HK-2 (cell line): ENCODE data around the gene KLF3.

Experiments
- DNase-seq: peaks from one replicate; pipeline ENCODE4 v3.0.0-alpha.2; 2018; ENCODE audit not compliant: unreplicated experiment

KLF3 gene

GRCh38 chr4:38656111-38656510 lies 7.9 kb upstream of the KLF3 start:
- no peak for DNase-seq

GRCh38 chr4:38659346-38659745 lies 4.7 kb upstream of the KLF3 start:
- DNase-seq: no peak

- no peak for DNase-seq
These were observed 3.2 kb upstream of the KLF3 start for GRCh38 chr4:38660838-38661237.

- DNase-seq: no peak
These were observed 2.6 kb upstream of the KLF3 start for GRCh38 chr4:38661371-38661770.

- DNase-seq: no peak
These were observed 1.4 kb upstream of the KLF3 start for GRCh38 chr4:38662522-38663089.

- no peak for DNase-seq
These were observed 754 bp upstream of the KLF3 start for GRCh38 chr4:38663090-38663800.

- peak; percentile 74 for DNase-seq
These were observed 855 bp downstream of the KLF3 start for GRCh38 chr4:38664706-38665401.

GRCh38 chr4:38665551-38666411 lies 1.8 kb downstream of the KLF3 start:
- no peak for DNase-seq

GRCh38 chr4:38666766-38667084 lies 2.7 kb downstream of the KLF3 start:
- DNase-seq: no peak

- peak; percentile 80 for DNase-seq
These were observed 3.3 kb downstream of the KLF3 start for GRCh38 chr4:38667085-38667893.

- DNase-seq: no peak
These were observed 4.4 kb downstream of the KLF3 start for GRCh38 chr4:38668203-38668971.

- no peak for DNase-seq
These were observed 5.2 kb downstream of the KLF3 start for GRCh38 chr4:38669208-38669607.

GRCh38 chr4:38670109-38670901 lies 6.3 kb downstream of the KLF3 start:
- no peak for DNase-seq

- no peak for DNase-seq
These were observed 7.1 kb downstream of the KLF3 start for GRCh38 chr4:38670939-38671591.

- DNase-seq: no peak
These were observed 7.6 kb downstream of the KLF3 start for GRCh38 chr4:38671592-38671940.

- DNase-seq: no peak
These were observed 8.0 kb downstream of the KLF3 start for GRCh38 chr4:38672074-38672396.

- no peak for DNase-seq
These were observed 8.6 kb downstream of the KLF3 start for GRCh38 chr4:38672397-38673129.

- DNase-seq: no peak
These were observed 9.4 kb downstream of the KLF3 start for GRCh38 chr4:38673130-38673978.
